Measurements from ENCODE around the gene REXO5. TPM values are rescaled to one million over a fixed set of nuclear protein-coding genes. Genes with fewer than 3 reads are reported as not detected.

The REXO5 gene, protein sequence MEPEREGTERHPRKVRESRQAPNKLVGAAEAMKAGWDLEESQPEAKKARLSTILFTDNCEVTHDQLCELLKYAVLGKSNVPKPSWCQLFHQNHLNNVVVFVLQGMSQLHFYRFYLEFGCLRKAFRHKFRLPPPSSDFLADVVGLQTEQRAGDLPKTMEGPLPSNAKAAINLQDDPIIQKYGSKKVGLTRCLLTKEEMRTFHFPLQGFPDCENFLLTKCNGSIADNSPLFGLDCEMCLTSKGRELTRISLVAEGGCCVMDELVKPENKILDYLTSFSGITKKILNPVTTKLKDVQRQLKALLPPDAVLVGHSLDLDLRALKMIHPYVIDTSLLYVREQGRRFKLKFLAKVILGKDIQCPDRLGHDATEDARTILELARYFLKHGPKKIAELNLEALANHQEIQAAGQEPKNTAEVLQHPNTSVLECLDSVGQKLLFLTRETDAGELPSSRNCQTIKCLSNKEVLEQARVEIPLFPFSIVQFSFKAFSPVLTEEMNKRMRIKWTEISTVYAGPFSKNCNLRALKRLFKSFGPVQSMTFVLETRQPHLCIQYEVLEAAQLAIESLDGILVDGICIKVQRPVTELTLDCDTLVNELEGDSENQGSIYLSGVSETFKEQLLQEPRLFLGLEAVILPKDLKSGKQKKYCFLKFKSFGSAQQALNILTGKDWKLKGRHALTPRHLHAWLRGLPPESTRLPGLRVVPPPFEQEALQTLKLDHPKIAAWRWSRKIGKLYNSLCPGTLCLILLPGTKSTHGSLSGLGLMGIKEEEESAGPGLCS
- total RNA-seq: 2.9 and 9.1 TPM in 2 replicates

DNA sequence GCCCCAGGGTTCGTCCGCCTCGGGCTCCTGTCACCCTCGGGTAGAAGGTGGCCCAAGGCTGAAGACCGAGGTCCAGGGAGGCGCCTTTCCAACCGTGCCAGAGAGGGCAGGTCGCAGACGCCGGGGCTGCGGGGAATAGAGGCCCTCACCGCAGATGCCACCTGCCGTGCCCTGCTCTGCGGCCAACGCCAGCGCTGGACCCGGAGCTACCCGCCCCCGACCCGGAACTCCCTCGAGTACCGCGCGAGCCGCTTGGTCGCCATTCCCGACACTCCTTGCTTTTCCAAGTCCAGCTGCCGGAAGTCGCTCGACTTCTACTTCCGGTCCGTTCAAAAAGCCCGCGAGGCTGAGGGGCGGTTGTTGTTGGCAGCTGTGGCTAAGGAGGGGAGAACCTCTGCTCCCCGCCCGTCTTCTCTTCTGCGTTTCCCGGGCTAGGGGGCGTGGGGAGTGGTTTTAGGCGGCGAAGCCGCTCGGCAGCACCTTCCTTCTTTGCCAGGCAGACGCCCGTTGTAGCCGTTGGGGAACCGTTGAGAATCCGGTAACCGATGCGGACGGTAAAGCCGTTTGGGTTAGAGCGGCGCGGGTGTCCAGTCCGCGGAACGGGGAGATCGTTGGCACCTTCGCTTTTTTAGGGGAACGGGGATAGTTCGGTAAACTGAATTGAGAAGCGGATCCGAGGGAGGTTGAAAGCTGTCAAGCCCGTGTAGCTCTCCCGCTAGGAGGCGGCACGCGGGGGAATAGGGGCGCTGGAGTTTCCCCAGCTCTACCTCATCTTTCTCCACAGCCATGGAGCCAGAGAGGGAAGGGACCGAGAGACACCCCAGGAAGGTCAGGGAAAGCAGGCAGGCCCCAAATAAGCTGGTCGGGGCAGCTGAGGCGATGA, at the start of gene REXO5, which contains the start of gene ERI2:
TSS of gene REXO5 (plus strand) at position 360 of the 883 bp plus-strand sequence. CDS start at position 787, 427 bp downstream.
TSS of gene ERI2 (minus strand) at position 305 of the 883 bp plus-strand sequence. CDS start at position 263, 42 bp downstream.

DNA sequence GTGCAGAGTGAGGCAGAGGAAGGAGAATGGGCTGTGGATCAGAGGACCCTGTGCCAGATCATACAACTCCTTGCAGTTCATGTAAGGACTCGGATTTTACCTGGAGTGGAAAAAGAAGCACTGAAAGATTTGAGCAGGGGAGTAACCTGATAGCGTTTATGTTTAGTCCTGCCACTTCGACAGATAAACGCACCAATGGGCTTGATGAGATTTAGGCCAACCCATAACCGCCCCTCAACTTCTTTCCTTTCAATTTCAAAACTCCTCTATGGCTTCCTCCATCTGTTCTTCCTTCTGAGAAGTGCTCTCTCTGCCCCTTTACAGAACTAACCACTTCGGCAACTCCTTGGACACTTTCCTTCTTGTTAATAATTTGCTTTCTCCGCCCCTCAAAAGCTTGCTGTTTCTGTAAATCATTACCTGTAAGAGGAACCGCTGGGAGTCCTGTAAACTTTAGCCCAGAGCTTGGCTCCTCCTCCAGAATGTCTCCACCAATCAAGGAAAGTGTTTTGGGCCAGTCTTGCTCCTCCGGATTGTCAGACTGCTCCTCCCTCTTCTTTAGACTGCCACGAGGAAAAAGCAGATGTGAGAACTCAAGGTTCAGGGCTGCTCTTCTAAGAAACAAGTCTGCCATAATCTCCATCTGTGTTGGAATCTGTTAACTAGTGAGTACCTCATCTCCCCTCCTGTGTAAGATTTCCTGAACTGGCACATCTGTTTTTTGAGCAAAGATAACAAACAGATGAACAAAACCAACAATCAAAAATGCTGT, 42.7 kb upstream of the REXO5 start, which contains the start of gene ACSM3:
TSS of gene ACSM3 (plus strand) at position 554 of the 772 bp plus-strand sequence. CDS start 6,021 bp downstream, outside the sequence.

Other genes starting within 250 kb of the REXO5 start
- not detected in 2 replicates for gene ACSM2B, start 230.2 kb upstream of the REXO5 start, total RNA-seq
- not detected in 2 replicates for gene ACSM1, start 108.8 kb upstream of the REXO5 start, total RNA-seq
- 85.1 and 118 TPM in 2 replicates for gene THUMPD1, start 64.7 kb upstream of the REXO5 start, total RNA-seq
- gene ACSM3, start 42.5 kb upstream of the REXO5 start, total RNA-seq: 0.61 and 5.2 TPM in 2 replicates
- gene ERI2, start 55 bp upstream of the REXO5 start, total RNA-seq: 14.1 and 16.9 TPM in 2 replicates
- gene DCUN1D3, start 93.8 kb downstream of the REXO5 start, total RNA-seq: 41.6 and 74.0 TPM in 2 replicates
- gene LYRM1, start 94.2 kb downstream of the REXO5 start, total RNA-seq: 58.1 and 154 TPM in 2 replicates

Measured in epithelial cell of umbilical artery (primary cell).